HG03469 (cell line): ENCODE data around the gene PLB1.
"Not testable (repeated sequence)": the region's sequence is repeated elsewhere in the genome, so short reads cannot be mapped to it uniquely, and the experiment has no call there.

ENCODE experiments used
- ATAC-seq: cut with Tn5 transposase; IDR thresholded peaks from one replicate; pipeline ENCODE4 v1.9.1; 2021; ENCODE audit warnings: mild to moderate bottlenecking, moderate library complexity, moderate number of reproducible peaks; ENCODE audit not compliant: unreplicated experiment

PLB1 gene

GRCh38 chr2:28530782-28531181 lies 34.9 kb downstream of the PLB1 start:
- ATAC-seq = no peak

DNA sequence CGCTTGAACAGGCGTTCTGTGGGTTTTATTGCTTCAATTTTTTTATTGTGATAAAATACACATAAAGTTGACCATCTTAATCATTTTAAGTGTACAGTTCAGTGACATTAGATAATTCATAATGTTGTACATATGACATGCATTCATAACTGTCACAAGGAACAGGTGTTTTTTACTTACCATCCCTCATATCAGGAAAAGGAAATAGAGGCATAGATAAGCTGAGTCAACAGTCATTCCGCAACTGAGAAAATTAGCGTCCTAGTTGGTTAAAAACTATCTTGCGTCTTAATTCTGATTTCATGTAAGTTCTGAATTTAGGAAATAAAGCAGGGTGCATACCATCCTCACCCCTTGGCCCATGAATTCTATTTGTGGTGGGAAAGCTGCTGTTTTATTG lies 36.5 kb downstream of the PLB1 start:
- ATAC-seq = no peak

- ATAC-seq = no peak
These were observed 37.3 kb downstream of the PLB1 start for GRCh38 chr2:28533044-28533680.

- no peak for ATAC-seq
These were observed 39.0 kb downstream of the PLB1 start for GRCh38 chr2:28534817-28535216.

DNA sequence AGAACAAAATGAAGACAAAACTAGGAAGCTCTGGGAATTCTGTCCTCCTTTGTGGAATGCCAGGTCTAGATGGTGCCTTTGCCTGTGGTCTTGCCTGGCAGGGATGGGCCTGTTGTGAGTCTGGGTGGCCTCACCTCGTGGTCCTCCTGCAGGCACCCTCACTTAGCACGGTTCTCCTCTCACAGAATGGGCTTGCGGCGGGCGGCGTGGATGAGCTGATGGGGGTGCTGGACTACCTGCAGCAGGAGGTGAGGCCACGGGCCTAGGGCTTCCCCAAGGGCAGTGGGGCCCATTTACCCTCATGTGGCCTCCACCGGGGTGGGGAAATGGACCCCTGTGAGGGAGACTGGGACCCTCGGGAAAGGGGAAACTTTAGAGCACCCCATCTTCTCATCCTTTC lies 42.3 kb downstream of the PLB1 start:
- no peak for ATAC-seq

- no peak for ATAC-seq
These were observed 42.8 kb downstream of the PLB1 start for GRCh38 chr2:28538652-28539051.

DNA sequence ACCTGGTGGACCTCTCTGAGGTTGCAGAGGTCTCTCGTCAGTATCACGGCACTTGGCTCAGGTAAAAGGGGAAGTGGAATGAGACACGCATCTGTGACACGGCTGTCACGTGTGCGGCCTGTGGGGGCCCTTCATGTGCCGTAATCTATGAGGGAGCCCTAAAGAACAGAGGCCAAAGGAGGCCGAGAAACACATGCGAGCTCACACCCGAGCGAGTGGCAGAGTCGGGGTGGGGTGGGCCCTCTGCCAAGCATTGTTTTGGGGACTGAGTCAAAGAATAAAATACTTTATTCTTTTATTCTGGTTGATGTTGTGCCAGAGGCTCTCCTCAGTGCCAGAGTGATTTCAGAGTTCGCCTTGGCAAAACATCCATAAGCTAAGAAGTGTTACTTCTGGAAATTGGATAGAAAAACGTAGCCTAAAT lies 43.3 kb downstream of the PLB1 start:
- ATAC-seq = no peak

- no peak for ATAC-seq
These were observed 47.6 kb downstream of the PLB1 start for GRCh38 chr2:28543316-28544035.

GRCh38 chr2:28544036-28544346 lies 48.1 kb downstream of the PLB1 start:
- ATAC-seq = no peak

- ATAC-seq = no peak
These were observed 48.6 kb downstream of the PLB1 start for GRCh38 chr2:28544405-28544921.

- no peak for ATAC-seq
These were observed 49.2 kb downstream of the PLB1 start for GRCh38 chr2:28544922-28545589.

DNA sequence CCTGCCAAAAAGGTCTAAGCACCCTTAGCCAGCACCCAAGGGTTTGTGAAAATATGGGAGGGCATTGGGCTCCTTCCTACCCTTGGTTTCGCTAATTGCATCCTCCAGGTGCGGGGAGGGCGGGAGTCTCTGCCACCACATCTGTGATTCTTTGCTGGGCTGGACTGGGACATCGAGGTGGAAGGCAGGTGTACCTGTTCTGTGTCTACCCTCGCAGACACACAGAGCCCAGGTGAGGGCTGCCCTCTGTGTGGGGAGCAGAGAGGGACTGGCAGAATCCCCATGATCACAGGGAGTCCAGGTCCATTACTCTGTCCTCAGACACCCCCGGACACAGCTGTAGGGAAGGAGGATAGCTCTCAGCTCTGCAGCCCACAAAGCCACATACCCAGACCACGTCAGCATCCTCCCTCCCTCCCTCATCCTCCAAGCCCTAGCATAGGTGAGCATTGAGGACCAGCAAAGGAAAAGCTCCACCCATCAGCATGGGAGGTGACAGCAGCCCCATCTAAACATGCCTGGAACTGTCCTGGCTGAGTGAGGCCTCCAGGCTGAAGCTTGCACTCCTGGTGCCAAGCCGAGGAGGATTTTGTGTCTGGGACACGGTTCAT lies 49.8 kb downstream of the PLB1 start:
- ATAC-seq = no peak

DNA sequence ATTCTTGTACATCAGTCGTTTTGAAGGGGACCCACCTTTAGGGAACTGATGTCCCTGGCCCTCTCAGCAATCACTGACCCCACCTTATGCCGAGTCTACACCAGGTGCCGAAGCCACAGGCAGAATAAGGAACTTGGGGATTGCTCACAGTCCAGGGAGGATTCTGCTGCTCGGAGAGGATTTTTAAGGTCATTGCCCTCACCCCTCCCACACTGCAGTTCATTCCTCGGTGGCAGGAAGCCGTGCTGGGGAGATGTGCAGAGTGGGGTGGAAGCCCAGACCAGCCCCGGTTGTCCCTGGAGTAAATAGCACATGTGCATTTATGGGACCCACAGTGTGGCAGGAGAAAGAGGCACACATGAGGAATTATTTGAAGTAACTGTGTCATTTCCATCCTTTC lies 50.4 kb downstream of the PLB1 start:
- no peak for ATAC-seq

DNA sequence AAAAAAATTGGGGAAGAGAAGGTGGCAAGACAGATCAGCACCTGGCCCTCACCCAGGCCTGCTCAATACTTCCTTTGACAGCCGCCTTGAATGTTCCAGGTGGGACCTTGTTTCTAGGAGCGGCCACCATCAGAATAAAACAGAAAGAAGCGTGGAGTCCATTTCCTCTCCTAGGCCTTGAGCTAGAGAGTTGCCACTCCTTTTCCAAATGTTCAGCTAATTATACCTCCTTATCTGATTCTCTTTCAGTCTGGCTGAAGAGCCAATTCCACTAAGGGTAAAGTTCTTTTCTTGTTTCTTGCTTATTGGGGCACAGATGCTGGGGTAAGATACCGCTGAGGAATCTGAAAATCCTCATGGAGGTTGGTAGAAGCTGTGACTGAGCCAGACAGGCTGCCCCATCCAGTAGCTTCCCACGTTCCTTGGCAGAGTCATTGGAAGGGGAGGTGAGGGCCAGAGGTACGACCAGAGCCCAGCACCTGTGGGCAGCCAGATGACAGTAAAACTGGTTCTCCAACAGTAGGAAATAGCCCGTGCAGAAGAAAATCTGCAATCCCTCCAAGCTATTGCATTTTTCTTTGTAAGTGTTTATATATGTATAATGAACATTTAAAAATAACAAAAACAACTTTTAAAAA lies 51.5 kb downstream of the PLB1 start:
- no peak for ATAC-seq

DNA sequence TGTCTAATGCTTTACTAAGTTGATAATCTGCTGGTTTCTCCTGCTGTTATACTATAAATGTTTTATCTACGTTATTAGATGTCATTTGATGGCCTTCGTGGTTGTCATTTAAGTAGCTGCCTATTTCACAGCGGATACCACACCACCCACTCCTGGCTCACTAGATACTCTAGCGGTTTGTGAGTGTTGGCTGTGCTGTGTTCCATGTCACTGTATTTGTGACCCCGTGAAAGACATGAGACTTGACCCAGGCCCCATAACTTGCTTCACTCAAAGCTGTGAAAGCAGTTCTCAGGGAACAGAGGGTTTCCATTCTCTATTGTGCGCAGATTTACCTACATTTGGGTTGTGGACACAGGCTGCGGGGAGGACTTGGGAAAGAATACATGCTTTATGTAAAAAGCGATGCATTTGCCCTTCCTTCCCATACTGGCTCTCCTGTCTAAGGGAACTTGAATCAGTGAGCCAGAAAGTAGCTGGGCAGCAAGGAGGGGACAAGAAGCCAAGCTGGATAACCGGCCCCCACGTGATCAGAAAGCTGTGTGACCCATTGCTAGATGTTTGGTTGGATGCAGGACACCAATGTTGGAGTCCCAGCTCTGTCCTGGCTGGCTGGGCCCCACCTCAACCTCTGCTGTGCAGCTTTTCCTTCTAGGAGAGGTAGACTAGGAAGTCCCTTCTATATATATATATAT lies 52.2 kb downstream of the PLB1 start:
- ATAC-seq = no peak

GRCh38 chr2:28550345-28550744 lies 54.5 kb downstream of the PLB1 start:
- not testable (repeated sequence) for ATAC-seq

- ATAC-seq = no peak
These were observed 56.4 kb downstream of the PLB1 start for GRCh38 chr2:28552045-28552823.

DNA sequence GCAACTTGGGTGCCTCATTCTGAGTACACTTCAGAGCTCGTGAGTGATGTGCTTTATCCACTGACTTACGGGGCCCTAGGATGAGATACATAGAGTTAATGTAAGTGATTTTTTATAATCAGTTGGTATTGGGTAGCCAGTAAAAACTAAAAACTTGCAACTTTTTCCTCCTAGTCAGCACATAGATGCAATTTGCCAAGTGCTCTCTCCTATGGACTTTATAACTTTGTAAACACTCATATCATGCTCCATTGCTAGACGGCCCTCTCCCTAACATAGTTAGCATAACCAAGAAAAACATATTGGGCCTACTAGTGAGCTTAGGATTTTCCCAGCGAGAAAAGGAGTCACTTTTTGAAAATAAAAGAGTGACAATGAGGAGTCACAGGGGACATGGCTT lies 60.4 kb downstream of the PLB1 start:
- ATAC-seq = no peak

- no peak for ATAC-seq
These were observed 61.7 kb downstream of the PLB1 start for GRCh38 chr2:28557389-28558131.
